Measurements from ENCODE around the gene OR2T10.

DNA sequence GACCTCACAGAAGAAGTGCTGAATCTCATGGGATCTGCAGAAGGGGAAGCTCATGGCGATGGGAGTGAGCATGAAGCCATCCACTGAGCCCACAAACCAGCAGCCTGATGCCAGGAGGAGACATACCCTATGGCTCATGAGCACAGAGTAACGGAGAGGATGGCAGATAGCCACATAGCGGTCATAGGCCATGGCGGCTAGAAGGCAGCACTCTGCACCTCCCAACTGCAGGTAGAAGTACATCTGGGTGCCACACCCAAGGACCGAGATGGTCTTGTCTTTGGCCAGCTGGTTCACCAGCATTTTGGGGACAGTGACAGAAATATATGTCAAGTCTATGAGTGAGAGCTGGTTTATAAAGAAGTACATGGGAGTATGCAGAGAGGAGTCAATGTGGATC lies 4.3 kb downstream of the OR2T10 start:
- TF ChIP-seq POLR2AphosphoS5 (IDR thresholded peaks at IDR 0.05; ENCODE audit: low read length) (no peak), EZH2 (IDR thresholded peaks at IDR 0.05; ENCODE audit: borderline replicate concordance, control insufficient read depth, low read depth, low read length) (no peak), ZZZ3 (IDR thresholded peaks at IDR 0.05; ENCODE audit: control insufficient read depth, insufficient read length, low read depth) (no peak)
